ENCODE results near the gene GLB1L.

GLB1L gene

GRCh38 chr2:219245148-219245898 is at the start of gene GLB1L, which contains the start of gene STK16:
TSS of gene GLB1L (minus strand) at chr2:219245444. CDS start at chr2:219243573, 1,871 bp downstream.
TSS of gene STK16 (plus strand) at chr2:219245479. CDS start at chr2:219246000, 521 bp downstream.
- DNase-seq (ENCODE audit: low read depth): peak; percentile 90
- TF ChIP-seq CTCF (conservative IDR thresholded peaks at IDR 0.05; ENCODE audit: control insufficient read depth, insufficient read depth, low read depth, low read length): no peak
- H3K4me3 ChIP-seq (ENCODE audit: control insufficient read depth, low read depth, low read length): peak within 1 kb of the TSS; percentile 91

GRCh38 chr2:219294356-219295351 is 49.4 kb upstream of the GLB1L start:
- peak; percentile 70 for TF ChIP-seq CTCF (conservative IDR thresholded peaks at IDR 0.05; ENCODE audit: control insufficient read depth, insufficient read depth, low read depth, low read length)
- peak overlapping the region; percentile 49 for H3K4me3 ChIP-seq (ENCODE audit: control insufficient read depth, low read depth, low read length)
- peak; percentile 66 for DNase-seq (ENCODE audit: low read depth)

GRCh38 chr2:219293736-219294231 is 48.5 kb upstream of the GLB1L start:
- no peak overlapping the region for H3K4me3 ChIP-seq (ENCODE audit: control insufficient read depth, low read depth, low read length)
- TF ChIP-seq CTCF (conservative IDR thresholded peaks at IDR 0.05; ENCODE audit: control insufficient read depth, insufficient read depth, low read depth, low read length): no peak

GRCh38 chr2:219292616-219293015 is 47.4 kb upstream of the GLB1L start:
- H3K4me3 ChIP-seq (ENCODE audit: control insufficient read depth, low read depth, low read length): no peak overlapping the region
- TF ChIP-seq CTCF (conservative IDR thresholded peaks at IDR 0.05; ENCODE audit: control insufficient read depth, insufficient read depth, low read depth, low read length): no peak
- DNase-seq (ENCODE audit: low read depth): no peak

More at GRCh38 chr2:219293736-219294231, 48.5 kb upstream of the GLB1L start:
- DNase-seq (ENCODE audit: low read depth): no peak

- no peak overlapping the region for H3K4me3 ChIP-seq (ENCODE audit: control insufficient read depth, low read depth, low read length)
- TF ChIP-seq CTCF (conservative IDR thresholded peaks at IDR 0.05; ENCODE audit: control insufficient read depth, insufficient read depth, low read depth, low read length): no peak
Observed at GRCh38 chr2:219291910-219292490, 46.8 kb upstream of the GLB1L start.

GRCh38 chr2:219291394-219291793 is 46.1 kb upstream of the GLB1L start:
- TF ChIP-seq CTCF (conservative IDR thresholded peaks at IDR 0.05; ENCODE audit: control insufficient read depth, insufficient read depth, low read depth, low read length): no peak
- no peak for DNase-seq (ENCODE audit: low read depth)
- no peak overlapping the region for H3K4me3 ChIP-seq (ENCODE audit: control insufficient read depth, low read depth, low read length)

More at GRCh38 chr2:219291910-219292490, 46.8 kb upstream of the GLB1L start:
- DNase-seq (ENCODE audit: low read depth): no peak
